SW480 (cell line): ENCODE data around the gene CEL.
A peak's percentile ranks its signal among the peaks of the same experiment; 100 is the strongest.
"Not testable (repeated sequence)": the region's sequence is repeated elsewhere in the genome, so short reads cannot be mapped to it uniquely, and the experiment has no call there.

ENCODE experiments used
- DNase-seq: peaks from one replicate; pipeline ENCODE4 v3.0.0-alpha.2; 2016; ENCODE audit warnings: low spot score

CEL gene

DNA sequence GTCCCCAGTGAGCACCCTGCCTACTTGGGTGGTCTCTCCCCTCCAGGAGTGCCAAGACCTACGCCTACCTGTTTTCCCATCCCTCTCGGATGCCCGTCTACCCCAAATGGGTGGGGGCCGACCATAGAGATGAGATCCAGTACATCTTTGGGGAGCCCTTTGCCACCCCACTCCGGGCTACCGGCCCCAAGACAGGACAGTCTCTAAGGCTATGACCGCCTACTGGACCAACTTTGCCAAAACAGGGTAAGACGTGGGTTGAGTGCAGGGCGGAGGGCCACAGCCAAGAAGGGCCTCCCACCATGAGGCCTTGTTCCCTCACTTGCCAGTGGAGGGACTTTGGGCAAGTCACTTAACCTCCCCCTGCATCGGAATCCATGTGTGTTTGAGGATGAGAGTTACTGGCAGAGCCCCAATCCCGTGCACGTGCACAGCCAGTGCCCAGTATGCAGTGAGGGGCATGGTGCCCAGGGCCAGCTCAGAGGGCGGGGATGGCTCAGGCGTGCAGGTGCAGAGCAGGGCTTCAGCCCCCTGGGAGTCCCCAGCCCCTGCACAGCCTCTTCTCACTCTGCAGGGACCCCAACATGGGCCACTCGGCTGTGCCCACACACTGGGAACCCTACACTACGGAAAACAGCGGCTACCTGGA lies 24.6 kb downstream of the CEL start:
- not testable (repeated sequence) for DNase-seq

DNA sequence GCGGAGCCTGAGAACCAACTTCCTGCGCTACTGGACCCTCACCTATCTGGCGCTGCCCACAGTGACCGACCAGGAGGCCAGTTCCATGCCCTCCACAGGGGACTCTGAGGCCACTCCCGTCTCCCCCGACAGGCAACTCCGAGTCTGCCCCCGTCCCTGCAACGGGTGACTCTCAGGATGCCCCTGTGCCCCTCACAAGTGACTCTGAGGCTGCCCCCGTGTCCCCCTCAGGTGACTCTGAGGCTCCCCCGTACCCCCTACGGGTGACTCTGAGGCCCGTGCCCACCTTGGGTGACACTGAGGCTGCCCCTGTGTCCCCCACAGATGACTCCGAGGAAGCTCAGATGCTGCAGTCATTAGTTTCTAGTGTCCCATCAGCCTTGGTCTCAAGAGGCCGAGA lies 25.1 kb downstream of the CEL start:
- DNase-seq = no peak

DNA sequence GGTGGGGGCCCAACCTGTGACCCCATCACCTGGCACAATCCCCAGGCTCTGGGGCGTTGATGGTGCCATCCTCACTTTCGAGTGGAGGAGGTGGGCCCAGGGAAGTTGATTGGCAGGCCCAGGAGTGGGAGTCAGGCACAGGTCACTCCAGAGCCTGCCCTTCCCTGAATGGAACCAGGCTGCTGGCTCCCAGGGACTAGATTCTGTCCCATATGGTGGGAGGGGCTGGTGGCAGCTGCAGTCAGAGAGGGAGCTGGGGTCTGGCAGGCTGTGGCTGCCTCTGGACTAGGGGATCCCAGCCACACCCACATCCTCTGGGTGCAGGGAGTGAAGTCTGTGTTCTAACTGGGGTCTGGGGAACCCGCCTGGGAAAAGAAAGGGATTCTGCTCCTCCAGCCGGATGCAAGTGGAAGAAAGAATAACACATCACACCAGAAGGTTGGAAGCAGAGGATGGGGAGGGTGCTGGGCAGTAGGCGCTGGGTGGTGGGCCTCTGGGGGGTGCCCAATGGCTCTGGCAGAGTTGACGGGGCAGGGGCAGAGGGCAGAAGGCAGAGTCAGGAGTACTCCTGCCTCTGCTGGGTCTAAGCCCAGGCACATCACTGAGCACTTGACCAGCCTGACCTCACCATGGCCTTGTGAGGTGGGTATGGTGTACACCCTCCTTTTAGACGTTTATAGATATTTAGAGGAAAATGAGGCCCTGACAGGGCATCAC lies 25.8 kb downstream of the CEL start:
- DNase-seq = no peak

DNA sequence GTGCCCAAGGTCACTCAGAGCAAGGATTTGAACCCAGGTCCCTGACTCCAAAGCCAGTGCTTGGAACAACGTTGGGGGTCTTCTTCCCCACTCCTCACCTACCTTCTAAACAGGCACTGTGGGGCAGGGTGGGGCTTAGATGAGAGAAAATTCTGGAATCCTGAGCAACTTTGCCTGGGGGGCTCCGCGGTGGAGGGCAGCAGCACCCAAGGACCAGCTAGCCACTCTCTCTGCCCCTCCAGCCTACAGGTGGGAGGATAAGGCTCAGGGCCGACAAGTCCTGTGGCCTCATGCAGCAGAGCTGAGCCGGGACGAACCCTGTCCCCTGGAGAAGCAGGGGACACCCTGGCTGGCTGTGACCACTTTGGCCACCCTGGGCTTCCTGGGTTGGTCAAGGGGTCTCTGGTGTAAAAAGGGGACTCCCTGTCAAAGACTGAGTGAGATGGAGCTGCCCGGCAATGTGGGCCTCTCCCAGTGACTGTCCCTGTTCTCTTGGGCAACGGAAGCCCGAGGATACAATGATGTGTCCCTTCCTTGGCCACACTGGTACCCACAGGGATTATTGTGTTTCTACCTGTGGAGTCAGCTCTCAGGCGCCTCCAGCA lies 26.5 kb downstream of the CEL start:
- no peak for DNase-seq

DNA sequence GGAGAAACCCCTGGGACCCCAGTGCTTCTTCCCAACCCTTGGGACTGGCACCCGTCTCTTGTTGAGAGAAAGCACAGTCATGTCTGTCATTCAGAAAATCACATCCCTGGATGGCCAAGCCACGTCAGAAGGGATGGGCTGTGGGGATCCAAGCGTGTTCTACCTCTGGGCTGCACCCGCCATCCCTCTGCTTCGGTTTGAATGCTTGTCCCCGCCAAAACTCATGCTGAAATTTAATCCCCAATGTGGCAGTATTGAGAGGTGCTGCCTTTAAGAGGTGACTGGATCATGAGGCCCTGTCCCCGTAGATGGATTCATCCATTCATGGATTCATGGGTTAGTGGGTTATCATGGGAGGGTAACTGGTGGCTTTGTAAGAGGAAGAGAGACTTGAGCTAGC lies 27.0 kb downstream of the CEL start:
- DNase-seq = no peak

DNA sequence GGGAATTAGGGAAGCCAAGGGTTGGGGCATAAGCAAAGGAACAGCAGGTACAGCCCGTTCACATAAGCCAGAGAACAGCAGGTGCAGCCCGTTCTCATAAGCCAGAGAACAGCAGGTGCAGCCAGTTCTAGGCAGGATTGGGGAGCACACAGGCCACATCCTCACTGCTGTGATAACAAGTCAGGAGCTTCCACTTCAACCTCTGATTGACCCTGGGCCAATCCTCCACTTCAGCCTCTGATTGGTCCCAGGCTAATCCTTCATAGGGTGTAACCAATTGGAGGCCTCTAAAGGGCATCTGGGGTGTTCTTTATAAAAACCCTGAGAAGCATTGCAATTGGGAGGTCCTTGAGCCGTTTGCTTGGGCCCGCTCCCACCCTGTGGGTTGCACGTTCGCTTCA lies 27.5 kb downstream of the CEL start:
- DNase-seq = peak; percentile 9

DNA sequence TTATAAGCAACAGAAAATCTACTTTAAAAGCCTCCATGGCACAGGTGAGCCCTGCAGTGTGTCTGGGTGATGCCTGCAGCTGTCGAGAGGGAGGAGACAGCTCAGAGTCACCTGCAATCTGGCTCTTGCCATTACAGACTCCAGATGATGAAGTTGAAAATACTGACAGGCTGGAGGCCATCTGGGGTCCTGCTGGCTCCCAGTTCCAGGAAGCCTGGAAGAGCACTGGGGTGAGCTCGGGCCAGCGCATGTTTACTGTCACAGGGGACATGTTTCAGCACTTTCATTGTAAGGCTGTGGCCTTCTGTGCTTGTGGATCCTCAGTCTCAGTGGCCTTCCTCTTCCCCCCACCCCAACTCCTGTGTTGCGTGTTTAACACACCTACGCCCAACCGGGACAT lies 28.4 kb downstream of the CEL start:
- no peak for DNase-seq

DNA sequence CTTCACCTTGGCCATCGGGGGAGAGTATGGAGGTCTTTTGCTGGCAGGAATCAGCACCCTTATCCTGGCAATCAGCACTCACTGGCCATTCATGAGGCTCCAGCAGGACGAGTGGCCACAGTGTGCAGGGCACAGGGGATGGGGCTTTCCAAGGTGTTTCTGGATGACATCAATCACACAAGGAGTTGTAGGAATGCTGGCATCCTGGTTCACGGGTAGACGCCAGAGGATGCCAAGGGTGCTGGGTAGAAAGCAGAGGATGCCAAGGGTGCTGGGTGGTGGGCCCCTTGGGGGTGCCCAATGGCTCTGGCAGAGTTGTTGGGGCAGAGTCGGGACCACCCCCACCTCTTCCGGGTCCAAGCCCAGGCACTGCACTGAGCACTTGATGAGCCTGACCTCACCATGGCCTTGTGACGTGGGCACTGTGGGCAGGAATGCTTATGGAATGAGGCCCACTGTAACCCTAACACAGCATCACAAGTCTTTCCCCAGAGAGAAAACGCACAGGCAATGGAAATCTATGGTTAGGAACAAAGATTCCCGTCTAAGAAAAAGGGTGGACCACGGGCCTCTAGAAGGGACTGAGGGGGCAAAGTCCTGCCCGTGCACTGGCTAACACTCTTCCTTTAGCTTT lies 29.1 kb downstream of the CEL start:
- no peak for DNase-seq

DNA sequence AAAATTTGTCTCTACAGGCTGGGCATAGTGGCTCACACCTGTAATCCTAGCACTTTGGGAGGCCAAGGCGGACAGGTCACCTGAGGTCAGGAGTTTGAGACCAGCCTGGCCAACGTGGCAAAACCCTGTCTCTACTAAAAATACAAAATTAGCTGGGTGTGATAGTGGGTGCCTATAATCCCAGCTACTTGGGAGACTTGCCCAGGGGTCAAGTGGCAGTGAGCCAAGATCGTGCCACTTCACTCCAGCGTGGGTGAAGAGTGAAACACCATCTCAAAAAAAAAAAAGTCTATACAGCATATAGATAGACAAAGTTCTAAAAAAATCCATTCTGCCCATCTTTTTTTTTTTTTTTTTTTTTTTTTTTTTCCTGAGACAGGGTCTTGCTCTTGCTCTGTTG lies 32.6 kb downstream of the CEL start:
- not testable (repeated sequence) for DNase-seq

DNA sequence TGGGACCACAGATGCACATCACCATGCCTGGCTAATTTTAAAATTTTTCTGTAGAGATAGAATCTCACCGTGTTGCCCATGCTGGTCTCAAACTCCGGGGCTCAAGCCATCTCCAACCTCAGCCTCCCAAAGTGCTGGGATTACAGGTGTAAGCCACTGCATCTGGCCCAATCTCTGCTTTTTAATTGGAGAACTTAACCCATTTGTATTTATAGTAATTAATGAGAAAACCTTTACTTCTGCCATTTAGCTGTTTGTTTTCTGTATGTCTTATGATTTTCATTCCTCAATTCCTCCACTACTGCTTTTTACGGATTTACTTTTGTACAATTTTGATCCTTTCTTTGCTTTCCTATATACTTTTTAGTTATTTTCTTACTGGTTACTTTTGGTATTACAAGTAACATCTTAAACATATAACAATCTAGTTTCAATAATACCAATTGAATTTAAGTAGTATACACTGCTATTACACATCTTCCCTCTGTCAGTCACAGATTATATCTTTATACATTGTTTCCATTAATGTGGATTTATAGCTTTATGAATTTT lies 33.1 kb downstream of the CEL start:
- no peak for DNase-seq

DNA sequence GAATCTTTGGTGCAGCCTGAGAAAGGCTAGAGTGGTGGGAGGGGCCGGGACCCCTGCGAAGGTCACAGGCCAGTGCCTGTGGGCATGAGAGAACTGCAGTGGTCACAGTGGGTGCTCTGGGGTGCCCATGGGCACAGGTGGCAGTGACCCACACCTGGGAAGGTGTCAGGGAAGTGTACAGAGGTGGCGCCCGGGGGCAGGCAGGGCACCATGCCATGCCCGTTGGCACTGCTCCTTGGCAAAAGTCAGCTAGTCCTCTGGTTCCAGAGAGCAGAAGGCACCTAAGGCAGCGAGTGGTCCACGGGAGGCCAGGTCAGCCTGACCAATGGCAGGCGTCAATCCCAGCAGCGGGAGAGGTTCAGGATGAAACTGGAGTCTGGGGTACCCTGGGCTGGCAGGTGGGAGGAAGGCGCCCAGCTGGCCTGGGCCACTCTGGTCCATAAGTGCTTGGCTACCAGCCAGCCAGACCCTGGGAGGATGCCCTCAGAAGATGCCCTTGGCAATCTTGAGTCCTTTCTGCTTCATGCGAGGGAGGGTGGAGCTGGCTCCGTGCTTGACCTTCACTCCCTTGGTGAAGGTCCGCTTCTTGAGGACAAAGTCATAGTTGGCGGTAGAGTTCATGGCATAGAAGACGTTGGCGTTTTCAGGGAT lies 36.4 kb downstream of the CEL start:
- no peak for DNase-seq

DNA sequence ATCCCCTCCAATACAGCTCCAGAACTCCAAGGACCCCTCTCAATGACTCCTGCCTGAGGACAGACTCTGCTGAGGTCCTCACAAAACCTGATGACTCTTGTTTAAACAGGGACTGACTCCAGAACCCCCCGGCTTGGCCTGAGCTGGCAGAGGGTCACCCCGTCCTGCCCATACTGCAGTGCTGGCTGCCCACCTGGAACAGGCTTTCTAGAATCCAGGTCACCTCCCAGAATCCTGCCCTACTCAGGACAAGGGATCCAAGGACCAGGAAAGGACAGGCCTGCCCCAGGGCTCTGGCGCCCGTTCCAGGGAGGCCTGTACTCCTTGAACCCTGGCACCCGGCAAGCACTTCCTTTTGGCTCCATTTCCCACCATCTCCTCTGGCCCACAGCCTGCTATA lies 37.1 kb downstream of the CEL start:
- no peak for DNase-seq

DNA sequence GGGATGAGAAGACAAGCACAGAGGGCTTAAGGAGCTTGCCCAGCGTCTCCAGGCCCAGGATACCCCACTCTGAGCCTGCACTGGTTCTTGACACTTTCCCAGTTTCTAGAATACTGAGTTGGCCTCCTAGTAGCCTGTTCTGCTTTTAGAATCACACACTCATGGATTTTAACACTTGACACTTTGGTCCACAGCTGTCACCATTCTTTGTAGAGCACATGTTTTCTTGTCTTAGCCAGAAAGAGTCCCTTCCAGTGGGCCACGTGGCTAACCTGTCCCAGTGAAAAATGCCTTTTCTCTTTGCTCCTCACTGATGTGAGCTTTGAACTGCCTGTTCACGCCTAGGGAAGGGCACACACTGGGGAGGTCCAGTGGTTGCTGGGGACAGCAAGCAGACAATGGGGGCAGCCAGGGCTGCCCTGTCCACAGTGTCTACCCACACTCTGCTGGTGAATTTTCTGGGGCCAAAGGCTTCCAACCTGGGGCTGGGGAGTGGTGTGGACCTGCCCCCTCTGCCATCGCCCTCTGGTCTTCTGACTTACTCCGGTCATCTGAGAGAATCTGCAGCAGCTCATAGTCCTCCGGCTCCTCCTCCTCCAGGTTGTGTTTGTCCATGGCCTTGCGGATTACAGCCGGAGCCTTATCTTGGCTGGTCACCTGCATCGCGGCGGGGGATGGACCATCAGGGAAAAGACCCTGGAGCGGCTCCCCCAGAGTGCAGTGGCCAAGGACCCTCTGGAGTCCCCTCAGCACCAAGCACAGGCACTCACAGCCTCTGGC lies 38.1 kb downstream of the CEL start:
- no peak for DNase-seq

DNA sequence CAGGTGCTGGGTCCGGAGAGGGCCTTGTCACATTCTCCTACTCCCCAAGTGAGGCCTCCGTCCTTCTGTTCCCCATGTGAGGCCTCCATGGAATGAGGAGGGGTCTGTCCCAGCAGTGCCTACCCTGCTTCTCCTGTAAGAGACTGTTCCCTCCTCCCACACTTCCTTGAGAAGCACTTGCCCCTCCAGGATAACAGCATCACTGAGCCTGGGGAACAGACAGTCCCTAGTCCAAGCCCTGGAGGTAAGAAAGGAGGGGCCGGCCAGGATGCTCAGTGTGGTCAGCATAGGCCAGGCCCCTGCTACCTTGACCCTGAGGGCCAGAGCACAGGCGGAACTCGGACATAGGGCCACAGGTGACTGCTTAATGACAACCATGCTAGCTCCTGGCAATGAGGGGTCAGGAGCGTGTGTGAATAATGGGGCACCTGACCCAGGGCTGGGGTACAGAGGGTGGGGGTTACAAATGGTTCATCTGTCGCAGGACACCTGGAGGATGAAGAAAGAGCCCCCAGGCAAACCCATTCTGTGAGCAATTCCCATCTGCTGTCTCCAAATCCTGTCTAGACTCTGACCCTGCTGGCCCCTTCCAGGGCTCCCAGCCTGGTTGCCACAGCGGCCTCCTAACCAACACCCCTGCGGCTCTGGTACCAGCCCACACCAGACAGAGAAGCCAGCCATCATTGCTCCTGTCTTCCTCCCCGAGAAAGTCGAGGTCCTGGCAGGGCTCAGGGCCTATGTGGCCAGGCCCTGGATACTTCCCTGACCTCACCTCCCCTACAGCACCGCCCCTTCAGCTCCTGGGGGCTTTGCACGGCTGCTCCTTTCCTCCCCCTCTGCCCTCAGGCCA lies 39.0 kb downstream of the CEL start:
- DNase-seq = no peak

DNA sequence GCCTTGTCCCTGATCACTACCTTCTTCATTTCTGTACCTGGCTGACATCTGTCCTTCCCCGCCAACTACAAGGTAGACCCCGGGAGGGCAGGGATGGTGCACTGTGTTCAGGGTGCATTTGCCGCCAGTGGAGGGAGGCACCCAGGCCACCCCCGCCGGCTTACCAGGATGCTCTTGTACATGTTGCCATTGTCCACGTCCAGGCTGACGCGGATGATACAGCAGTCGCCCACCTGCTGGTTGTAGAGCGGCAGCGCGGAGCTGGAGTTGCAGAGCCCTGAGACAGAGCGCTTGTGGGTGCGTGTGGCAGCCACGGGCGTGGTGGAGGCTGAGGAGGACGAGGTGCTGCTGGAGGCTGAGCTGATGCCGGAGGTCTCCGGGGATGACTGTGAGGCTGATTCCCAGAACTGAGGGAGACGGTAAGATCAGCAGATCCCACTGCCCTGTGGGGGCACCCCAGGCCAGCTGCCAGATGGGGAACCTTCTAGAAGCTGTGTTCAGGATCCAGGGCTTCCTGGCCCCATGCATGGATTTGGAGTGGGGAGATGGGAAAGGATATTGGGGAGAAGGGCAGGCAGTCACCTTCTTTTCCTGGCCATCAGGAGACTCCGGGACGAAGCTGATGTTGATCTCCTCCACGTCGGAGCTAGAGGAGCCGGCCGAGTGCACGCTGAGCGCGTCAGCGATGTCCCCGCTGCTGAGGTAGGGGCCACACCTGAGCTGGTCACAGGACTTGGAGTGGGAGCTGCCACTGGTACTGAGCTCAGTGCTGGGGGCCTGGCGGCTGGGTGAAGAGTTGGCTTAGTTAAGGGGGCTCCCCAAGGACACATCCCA lies 39.8 kb downstream of the CEL start:
- no peak for DNase-seq

DNA sequence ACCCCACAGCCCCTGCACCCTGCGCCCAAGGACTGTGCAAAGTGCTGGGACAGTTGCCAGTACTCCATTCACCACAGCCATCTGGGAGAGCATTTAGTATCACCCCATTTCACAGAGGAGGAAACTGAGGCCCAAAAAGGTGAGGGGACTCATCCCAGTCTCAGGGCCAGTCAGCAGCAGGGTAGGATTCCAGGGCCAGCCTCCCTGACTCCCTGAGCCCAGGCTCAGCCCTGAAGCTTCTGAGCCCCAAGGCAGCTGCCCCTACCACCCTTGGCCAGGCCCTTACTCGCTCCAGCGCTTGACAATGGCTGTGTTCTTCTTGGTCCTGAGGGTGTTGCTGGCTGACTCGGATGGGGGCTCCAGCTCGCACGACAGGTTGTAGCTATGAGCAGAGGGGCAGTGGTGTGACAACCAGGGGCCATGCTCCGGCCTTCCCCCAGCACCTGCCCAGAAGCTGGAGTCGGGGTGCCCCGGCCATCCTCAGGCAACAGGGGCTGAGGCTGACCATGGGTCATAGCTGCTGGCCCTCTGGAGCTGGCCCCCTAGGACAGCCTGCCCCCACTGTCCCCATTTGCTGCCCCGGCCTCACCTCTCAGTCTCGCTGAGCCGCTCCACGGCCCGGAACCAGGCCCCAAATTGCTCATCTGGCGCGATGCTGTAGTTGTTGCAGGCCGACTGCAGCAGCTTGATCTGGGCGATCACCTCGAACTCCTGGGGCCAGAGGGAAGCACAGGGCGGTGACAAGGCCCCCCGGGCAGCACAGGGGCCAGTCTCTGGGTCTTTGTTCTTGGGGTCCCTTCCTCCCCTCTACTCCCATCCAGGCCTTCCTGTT lies 40.6 kb downstream of the CEL start:
- no peak for DNase-seq

DNA sequence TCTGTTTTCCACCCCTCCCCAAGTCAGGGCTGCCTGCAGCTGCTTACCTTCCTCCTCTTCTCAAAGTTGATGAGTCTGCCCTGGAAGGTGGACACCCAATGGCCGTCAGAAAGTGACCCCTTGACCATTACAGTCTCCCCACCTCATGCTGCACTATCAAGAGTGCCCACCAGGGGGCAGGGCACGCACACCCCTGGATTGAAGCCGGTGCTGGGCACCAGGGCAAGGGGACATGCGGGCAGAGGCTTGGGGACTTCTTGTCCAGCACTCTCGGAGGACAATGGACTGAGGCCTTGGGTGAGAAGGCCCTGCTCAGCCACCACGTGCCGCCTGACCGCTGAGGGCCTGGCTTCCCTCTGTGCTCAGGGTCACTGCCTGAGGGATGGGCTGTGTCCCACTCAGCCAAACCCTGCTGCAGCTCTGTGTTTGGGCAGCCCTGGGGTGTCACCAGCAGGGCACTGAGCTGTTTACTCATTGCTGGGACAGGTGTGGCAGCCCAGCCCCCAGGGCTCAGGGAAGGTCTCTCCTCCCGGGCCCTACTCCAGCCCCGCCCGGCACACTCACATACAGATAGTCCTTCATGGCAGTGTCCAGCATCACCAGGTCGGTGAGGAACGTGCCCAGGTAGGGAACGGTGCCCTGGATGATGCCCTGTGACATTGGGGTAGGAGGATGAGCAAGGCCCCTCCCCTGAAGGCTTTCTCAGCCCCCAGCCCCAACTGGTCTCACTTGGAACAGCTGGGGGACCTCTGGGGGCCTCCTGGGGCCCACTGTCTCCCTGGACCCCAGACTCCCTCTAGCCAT lies 41.6 kb downstream of the CEL start:
- DNase-seq = peak; percentile 59

DNA sequence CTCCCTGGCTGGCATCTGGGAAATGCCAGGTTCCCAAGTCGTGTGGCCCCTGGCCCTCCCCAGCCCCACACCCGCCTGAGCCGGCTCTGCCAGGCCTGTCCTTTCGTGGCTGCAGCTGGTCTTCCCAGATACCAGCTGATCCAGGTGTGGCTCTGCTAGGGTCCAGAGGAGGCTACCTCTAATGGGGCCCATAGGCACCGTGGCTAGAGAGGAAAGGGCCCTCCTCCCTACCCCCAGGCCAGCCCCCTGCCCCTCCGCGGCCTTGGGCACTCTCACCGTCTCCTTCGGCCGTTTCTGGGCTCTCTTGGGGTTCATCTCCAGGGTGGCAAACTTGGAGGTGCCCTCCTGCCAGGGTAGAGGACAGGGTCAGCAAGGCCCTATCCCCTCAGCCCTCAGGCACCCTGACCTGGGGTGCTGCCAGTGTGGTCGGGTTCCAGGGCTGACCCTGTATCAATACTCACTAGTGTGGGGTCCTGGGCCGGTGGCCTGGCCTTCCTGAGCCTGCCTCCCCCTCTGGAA lies 42.3 kb downstream of the CEL start:
- DNase-seq = no peak
